ENCODE results near the gene RAD51B. TPM values are rescaled to one million over a fixed set of nuclear protein-coding genes. Genes with fewer than 3 reads are reported as not detected.
A peak's percentile ranks its signal among the peaks of the same experiment; 100 is the strongest.

The RAD51B gene
- total and polyA plus RNA-seq, 4 donors: 2.8 to 39.6 (median 13.3) TPM; not detected in 1

DNA sequence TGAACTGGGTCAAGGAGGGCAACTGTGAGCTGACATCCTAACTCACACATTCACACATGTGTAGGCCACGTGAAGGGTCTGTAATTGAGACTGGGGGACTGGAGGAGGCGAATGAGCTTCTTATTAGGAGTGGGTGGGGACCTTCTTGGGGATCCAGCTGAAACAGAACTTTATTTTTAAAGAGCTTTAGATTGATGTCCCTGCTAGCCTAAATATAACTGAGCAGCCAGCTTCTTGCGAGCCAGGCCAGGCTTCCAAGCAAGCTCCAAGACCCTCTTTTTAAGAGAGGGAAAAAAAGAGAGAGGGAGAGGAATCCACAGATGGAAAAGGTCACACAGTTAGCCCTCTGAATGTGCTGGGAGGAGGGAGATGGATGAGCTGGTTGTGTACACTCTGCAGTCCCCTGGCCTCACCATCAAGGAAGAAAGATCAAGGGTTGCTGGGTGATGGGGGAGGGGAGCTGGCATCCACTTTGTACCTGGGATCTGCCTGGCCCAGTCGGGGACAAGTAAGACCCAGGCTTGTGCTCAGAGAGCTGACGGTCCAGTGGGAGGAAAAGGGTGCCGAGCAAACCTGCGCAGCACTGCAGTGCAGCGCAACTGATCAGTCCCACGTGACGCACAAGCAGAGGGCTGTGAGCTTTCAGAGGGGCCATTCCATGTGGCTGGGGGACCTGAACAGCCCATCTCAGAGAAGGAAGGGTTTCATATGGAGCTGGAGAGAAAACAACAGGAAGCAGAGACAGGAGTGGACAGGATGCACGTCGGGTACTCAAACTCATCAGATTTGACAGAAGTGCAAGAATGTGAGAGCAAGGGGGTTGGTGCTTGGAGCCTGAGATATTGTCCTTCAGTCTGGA lies 818.8 kb downstream of the RAD51B start:
- Histone ChIP-seq H3K27ac (ENCODE audit: low read depth in 1 of 2, low read length in 2 of 2) (no peak overlapping the region), H3K4me1 (ENCODE audit: control insufficient read depth in 1 of 2, insufficient read depth in 2 of 2, low read length in 2 of 2) (no peaks in the 10 kb centered on the region), H3K4me3 (ENCODE audit: low read length in 2 of 2) (no peak overlapping the region), H3K36me3 (ENCODE audit: control insufficient read depth in 1 of 2, insufficient read depth in 2 of 2, low read length in 1 of 2) (no peaks in the 10 kb centered on the region), H3K9me3 (ENCODE audit: control insufficient read depth, low read length) (no peaks in the 10 kb centered on the region), H3K27me3 (ENCODE audit: control insufficient read depth in 1 of 2, insufficient read depth in 2 of 2, low read length in 1 of 2) (no peaks in the 10 kb centered on the region)
- 64 to 66% methylated on average over 12 of the region's 12 CpGs for WGBS, 2 donors
- DNase-seq (peak in 1 of 2 donors; percentile 40), ATAC-seq (ENCODE audit: low FRiP score) (no peak)
- intact Hi-C loops (cut with DNase I): no loop called here

DNA sequence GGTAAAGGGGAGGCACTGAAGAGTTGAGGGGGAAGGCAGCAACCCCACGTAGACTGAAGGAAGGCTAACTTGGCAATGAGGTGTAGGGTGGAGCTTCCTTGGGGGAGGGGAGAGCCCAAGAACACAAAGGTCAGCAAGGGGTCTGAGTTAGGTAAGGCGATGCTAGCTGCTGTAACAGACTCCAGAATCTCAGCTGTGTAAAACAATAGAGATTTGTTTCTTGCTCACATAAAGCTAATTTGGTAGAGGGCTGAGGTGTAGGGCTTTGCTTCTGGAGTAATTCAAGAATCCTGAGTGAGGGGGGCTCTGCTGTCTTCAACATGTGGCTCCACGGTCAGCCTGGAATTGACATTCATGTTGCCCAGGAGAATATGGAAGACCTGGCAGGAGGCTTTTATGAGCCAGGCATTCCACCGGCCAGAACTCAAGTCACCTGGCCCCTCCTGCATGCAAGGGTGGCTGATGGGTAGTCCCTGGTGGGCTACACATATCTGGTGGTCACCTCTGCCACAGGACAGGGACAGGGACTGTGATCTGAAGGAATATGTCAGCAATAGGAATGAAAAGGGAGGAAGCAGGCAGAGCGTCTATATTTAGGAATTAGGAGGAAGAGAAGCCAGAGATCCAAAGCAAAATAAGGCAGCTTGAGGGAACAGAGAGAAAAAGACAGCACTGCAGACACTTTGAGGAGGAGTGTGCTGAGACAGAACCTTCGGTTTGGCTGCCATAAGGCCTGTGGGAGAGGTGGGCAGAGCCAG lies 819.6 kb downstream of the RAD51B start:
- ATAC-seq (ENCODE audit: low FRiP score) (no peak), DNase-seq (peak in 1 of 2 donors; percentile 30)
- no peaks in the 10 kb centered on the region for H3K27me3 ChIP-seq (ENCODE audit: control insufficient read depth in 1 of 2, insufficient read depth in 2 of 2, low read length in 1 of 2)
- intact Hi-C loops (cut with DNase I): no loop called here
- H3K36me3 ChIP-seq (ENCODE audit: control insufficient read depth in 1 of 2, insufficient read depth in 2 of 2, low read length in 1 of 2): no peaks in the 10 kb centered on the region
- H3K9me3 ChIP-seq (ENCODE audit: control insufficient read depth, low read length): no peaks in the 10 kb centered on the region
- 28 to 37% methylated on average over 6 of the region's 6 CpGs for WGBS, 2 donors
- H3K27ac ChIP-seq (ENCODE audit: low read depth in 1 of 2, low read length in 2 of 2): no peak overlapping the region
- no peaks in the 10 kb centered on the region for H3K4me1 ChIP-seq (ENCODE audit: control insufficient read depth in 1 of 2, insufficient read depth in 2 of 2, low read length in 2 of 2)
- H3K4me3 ChIP-seq (ENCODE audit: low read length in 2 of 2): no peak overlapping the region

DNA sequence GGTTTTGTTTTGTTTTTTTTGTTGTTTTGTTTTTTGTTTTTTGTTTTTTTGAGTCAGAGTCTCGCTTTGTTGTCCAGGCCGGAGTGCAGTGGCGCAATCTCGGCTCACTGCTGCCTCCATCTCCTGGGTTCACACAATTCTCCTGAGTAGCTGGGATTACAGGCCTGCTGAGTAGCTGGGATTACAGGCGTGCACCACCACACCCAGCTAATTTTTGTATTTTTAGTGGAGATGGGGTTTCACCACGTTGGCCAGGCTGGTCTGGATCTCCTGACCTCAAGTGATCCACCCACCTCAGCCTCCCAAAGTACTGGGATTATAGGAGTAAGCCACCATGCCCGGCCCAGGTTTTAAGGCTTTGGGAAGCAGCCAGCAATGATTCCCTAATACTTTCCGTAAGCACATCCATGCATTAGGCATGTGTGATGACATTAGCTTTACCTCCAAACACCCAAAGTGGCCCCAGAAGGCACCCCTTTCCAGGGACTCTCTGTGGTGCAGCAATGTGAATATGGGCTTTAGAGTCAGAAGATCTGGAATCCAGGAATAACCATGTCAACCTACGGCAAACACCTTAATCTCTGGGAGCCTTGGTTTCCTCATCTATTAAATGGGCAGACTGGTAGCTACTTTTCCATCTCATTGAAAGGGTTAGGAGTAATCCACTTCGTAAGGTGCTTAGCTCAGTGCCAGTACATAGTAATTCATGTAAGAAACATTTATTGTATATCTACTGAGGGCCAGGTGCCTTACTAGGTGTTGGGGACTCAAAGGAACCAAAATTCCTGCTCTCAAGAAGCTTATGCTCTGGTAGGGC lies 820.4 kb downstream of the RAD51B start:
- WGBS, 2 donors: 84 to 89% methylated on average over 10 of the region's 10 CpGs
- no peaks in the 10 kb centered on the region for H3K9me3 ChIP-seq (ENCODE audit: control insufficient read depth, low read length)
- H3K4me1 ChIP-seq (ENCODE audit: control insufficient read depth in 1 of 2, insufficient read depth in 2 of 2, low read length in 2 of 2): peaks cover 0 to under 1% of the 10 kb centered on the region in 2 donors
- H3K27ac ChIP-seq (ENCODE audit: low read depth in 1 of 2, low read length in 2 of 2): no peak overlapping the region
- intact Hi-C loops (cut with DNase I): no loop called here
- DNase-seq (peak in 1 of 2 donors; percentile 62), ATAC-seq (ENCODE audit: low FRiP score) (no peak)
- no peak overlapping the region for H3K4me3 ChIP-seq (ENCODE audit: low read length in 2 of 2)
- H3K36me3 ChIP-seq (ENCODE audit: control insufficient read depth in 1 of 2, insufficient read depth in 2 of 2, low read length in 1 of 2): no peaks in the 10 kb centered on the region
- H3K27me3 ChIP-seq (ENCODE audit: control insufficient read depth in 1 of 2, insufficient read depth in 2 of 2, low read length in 1 of 2): no peaks in the 10 kb centered on the region

DNA sequence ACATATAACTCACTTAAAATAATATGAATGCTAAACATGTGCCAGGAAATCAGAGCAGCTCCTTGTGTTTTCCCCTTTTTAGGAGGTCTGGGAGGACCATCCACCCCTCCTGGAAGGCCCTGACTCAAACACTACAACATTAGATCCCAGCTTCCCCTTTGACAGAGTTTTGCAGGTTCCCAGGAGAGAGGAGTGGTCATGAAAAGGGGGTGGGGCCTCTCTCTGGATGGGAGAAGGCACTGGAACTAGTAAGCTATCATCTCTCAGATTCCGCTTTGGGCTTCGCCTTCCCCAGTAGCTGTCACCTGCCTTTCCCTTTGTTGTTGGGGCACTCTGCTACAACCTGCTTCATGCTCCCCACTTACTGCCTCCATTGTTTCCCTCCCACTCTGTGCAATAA lies 824.1 kb downstream of the RAD51B start:
- Histone ChIP-seq H3K4me1 (ENCODE audit: control insufficient read depth in 1 of 2, insufficient read depth in 2 of 2, low read length in 2 of 2) (peaks cover 0 to 3% of the 10 kb centered on the region in 2 donors), H3K9me3 (ENCODE audit: control insufficient read depth, low read length) (no peaks in the 10 kb centered on the region), H3K4me3 (ENCODE audit: low read length in 2 of 2) (no peak overlapping the region), H3K27ac (ENCODE audit: low read depth in 1 of 2, low read length in 2 of 2) (no peak overlapping the region), H3K36me3 (ENCODE audit: control insufficient read depth in 1 of 2, insufficient read depth in 2 of 2, low read length in 1 of 2) (no peaks in the 10 kb centered on the region), H3K27me3 (ENCODE audit: control insufficient read depth in 1 of 2, insufficient read depth in 2 of 2, low read length in 1 of 2) (no peaks in the 10 kb centered on the region)
- WGBS, 2 donors: 100% methylated on average over 2 of the region's 2 CpGs
- DNase-seq (no peak), ATAC-seq (ENCODE audit: low FRiP score) (no peak)
- intact Hi-C loops (cut with DNase I): no loop called here

DNA sequence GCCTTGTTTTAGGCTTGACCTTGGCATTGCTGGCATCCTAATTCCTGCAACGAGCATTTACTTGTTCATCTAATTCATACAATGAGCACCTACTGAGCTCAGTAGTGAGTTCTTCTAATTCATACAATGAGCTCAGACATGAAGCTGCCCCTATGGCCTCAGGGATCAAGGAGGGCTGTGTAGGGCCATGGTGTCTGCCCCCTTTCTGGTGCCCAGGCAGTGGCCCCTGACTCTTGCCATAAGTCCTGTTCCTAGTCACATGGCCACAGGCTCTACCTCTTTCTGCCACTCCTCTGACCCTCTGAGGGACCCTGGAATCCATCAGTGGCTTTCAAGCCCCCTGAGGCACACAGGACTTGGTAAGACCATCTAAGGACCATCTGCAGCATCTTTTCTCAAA lies 824.5 kb downstream of the RAD51B start:
- Histone ChIP-seq H3K36me3 (ENCODE audit: control insufficient read depth in 1 of 2, insufficient read depth in 2 of 2, low read length in 1 of 2) (no peaks in the 10 kb centered on the region), H3K27ac (ENCODE audit: low read depth in 1 of 2, low read length in 2 of 2) (no peak overlapping the region), H3K27me3 (ENCODE audit: control insufficient read depth in 1 of 2, insufficient read depth in 2 of 2, low read length in 1 of 2) (no peaks in the 10 kb centered on the region), H3K9me3 (ENCODE audit: control insufficient read depth, low read length) (no peaks in the 10 kb centered on the region), H3K4me3 (ENCODE audit: low read length in 2 of 2) (no peak overlapping the region), H3K4me1 (ENCODE audit: control insufficient read depth in 1 of 2, insufficient read depth in 2 of 2, low read length in 2 of 2) (peaks cover 0 to 3% of the 10 kb centered on the region in 2 donors)
- DNase-seq (no peak), ATAC-seq (ENCODE audit: low FRiP score) (no peak)
- WGBS, 2 donors: 85 to 91% methylated on average over 1 of the region's 1 CpG
- intact Hi-C loops (cut with DNase I): no loop called here

DNA sequence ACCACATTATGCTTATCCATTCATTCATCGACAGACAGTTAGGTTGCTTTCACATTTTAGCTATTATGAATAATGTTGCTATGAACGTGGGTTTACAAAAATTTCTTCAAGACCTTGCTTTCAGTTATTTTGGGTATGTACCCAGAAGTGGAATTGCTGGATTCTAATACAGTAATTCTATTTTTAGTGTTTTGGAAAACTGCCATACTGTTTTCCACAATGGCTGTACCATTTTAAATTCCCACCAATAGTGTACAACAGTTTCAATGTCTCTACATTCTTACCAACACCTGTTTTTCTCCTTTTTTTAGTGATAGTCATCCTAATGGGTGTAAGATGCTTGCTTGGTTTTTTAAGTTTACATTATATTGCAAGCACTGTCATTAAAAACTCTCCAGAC lies 825.8 kb downstream of the RAD51B start:
- no peaks in the 10 kb centered on the region for H3K36me3 ChIP-seq (ENCODE audit: control insufficient read depth in 1 of 2, insufficient read depth in 2 of 2, low read length in 1 of 2)
- no peak overlapping the region for H3K27ac ChIP-seq (ENCODE audit: low read depth in 1 of 2, low read length in 2 of 2)
- intact Hi-C loops (cut with DNase I): no loop called here
- no peak for DNase-seq
- no peak overlapping the region for H3K4me3 ChIP-seq (ENCODE audit: low read length in 2 of 2)
- peaks cover 0 to 3% of the 10 kb centered on the region in 2 donors for H3K4me1 ChIP-seq (ENCODE audit: control insufficient read depth in 1 of 2, insufficient read depth in 2 of 2, low read length in 2 of 2)
- H3K27me3 ChIP-seq (ENCODE audit: control insufficient read depth in 1 of 2, insufficient read depth in 2 of 2, low read length in 1 of 2): no peaks in the 10 kb centered on the region
- WGBS, 2 donors: 7 to 9% methylated on average over 2 of the region's 2 CpGs
- no peak for ATAC-seq (ENCODE audit: low FRiP score)
- H3K9me3 ChIP-seq (ENCODE audit: control insufficient read depth, low read length): no peaks in the 10 kb centered on the region

DNA sequence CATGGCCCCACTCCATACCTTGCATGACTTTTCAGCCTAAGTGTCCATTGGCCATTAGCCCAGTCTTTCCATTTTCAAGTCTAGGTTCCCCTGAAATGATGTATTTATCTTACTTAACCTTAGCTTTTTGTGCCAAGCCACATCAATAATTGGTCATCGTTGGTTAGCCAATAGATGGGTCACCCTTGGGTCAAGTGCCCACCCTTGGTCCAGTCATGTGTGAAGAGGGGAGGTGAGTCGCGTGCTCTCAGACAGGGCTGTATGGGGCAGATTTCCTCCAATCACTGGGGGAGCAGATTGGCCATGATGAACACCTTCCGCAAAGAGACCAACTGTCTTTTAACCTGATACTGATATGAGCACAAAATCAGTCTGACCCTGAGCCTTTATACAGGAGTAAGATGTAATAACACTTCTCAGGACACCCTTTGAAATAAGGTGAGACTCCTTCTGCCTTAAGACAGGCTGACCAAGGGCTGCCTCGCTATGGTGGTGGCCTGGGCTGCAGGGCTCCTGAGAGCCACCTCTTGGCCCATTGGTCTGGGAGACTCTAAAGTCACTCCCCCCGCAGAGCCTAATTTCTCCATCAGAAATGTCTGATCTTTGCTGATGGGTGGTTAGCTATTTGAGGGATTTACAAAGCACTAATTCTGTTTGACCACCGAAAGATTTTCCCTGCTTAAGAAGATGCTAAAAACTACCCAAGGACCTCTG lies 830.1 kb downstream of the RAD51B start:
- no peak overlapping the region for H3K4me3 ChIP-seq (ENCODE audit: low read length in 2 of 2)
- intact Hi-C loops (cut with DNase I): no loop called here
- no peaks in the 10 kb centered on the region for H3K9me3 ChIP-seq (ENCODE audit: control insufficient read depth, low read length)
- no peak overlapping the region for H3K27ac ChIP-seq (ENCODE audit: low read depth in 1 of 2, low read length in 2 of 2)
- H3K4me1 ChIP-seq (ENCODE audit: control insufficient read depth in 1 of 2, insufficient read depth in 2 of 2, low read length in 2 of 2): peaks cover 0 to 3% of the 10 kb centered on the region in 2 donors
- no peaks in the 10 kb centered on the region for H3K36me3 ChIP-seq (ENCODE audit: control insufficient read depth in 1 of 2, insufficient read depth in 2 of 2, low read length in 1 of 2)
- H3K27me3 ChIP-seq (ENCODE audit: control insufficient read depth in 1 of 2, insufficient read depth in 2 of 2, low read length in 1 of 2): no peaks in the 10 kb centered on the region
- ATAC-seq (ENCODE audit: low FRiP score) (no peak), DNase-seq (no peak)
- 82 to 91% methylated on average over 7 of the region's 7 CpGs for WGBS, 2 donors

DNA sequence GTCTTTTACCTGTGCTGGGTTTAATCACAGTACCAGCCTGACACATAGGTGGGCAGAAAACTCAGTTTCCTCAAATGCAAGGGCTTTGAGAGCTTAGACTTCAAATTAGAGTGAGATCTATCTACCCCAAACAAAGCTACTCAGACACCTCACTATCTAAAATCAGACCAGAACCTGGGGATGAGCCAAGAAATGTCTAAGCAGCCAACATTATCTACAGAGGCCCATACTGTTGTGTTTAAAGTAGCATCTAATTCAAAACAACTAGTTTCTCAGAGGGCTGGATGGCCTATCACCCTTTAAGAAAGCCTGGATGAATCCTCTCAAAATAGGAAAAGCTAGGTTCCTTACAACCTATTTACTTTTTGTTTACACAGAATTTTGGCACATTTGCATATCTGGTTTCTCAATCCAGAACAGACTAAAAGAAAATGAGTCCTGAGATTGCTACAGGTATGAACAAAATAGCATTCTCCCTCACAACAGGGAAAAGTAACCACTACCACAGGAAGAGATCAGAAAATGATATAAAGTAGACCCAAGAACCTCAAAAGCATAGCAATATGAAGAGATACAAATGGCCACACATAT lies 830.9 kb downstream of the RAD51B start:
- no peaks in the 10 kb centered on the region for H3K4me1 ChIP-seq (ENCODE audit: control insufficient read depth in 1 of 2, insufficient read depth in 2 of 2, low read length in 2 of 2)

More for the DNA sequence above, 830.9 kb downstream of the RAD51B start:
- H3K4me3 ChIP-seq (ENCODE audit: low read length in 2 of 2): no peak overlapping the region
- no peaks in the 10 kb centered on the region for H3K9me3 ChIP-seq (ENCODE audit: control insufficient read depth, low read length)
- ATAC-seq (ENCODE audit: low FRiP score) (no peak), DNase-seq (no peak)
- no peaks in the 10 kb centered on the region for H3K27me3 ChIP-seq (ENCODE audit: control insufficient read depth in 1 of 2, insufficient read depth in 2 of 2, low read length in 1 of 2)
- H3K36me3 ChIP-seq (ENCODE audit: control insufficient read depth in 1 of 2, insufficient read depth in 2 of 2, low read length in 1 of 2): no peaks in the 10 kb centered on the region
- intact Hi-C loops (cut with DNase I): no loop called here
- H3K27ac ChIP-seq (ENCODE audit: low read depth in 1 of 2, low read length in 2 of 2): no peak overlapping the region

Data from aorta (tissue), 5 donors.